Measurements from ENCODE around the gene PDLIM7. TPM values are rescaled to one million over a fixed set of nuclear protein-coding genes. Genes with fewer than 3 reads are reported as not detected.

PDLIM7 gene
- total and polyA plus RNA-seq, 2 of the 4 experiments (the other 2 are of a cell fraction): 70.4 to 534 TPM

DNA sequence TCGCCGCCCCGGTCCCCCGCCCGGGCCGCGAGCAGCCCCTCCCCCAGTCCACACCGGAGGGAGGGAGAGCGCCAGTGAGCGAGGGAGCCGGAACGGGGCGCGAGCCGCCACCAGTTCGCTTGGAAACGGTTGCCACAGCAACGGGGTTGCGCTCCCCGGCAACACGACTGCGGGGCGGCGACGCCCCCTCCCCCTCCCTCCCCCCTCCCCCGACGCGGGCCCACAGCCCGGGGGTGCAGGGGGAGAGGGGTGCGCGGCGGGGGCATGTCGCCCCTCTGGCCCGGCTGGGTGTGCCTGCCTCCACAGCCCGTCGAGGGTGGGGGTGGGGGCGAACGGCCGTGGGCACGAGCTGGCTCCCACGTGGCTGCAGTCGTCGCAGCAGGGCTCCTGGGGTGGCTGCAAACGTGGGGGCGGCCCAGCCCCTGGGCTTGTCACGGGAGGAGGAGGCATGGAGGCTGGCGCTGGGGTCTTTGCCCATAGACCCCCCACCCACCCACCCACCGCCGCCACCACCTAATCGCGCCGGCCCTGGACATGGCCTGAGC is 50.3 kb downstream of the PDLIM7 start (continued):
- TF ChIP-seq, protein P1, sequence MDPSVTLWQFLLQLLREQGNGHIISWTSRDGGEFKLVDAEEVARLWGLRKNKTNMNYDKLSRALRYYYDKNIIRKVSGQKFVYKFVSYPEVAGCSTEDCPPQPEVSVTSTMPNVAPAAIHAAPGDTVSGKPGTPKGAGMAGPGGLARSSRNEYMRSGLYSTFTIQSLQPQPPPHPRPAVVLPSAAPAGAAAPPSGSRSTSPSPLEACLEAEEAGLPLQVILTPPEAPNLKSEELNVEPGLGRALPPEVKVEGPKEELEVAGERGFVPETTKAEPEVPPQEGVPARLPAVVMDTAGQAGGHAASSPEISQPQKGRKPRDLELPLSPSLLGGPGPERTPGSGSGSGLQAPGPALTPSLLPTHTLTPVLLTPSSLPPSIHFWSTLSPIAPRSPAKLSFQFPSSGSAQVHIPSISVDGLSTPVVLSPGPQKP (IDR thresholded peaks at IDR 0.05; ENCODE audit: borderline replicate concordance, low read depth, low read length): no peak
- TF ChIP-seq RFX5 (IDR thresholded peaks at IDR 0.05; ENCODE audit: low read depth, low read length): no peak
- no peak for TF ChIP-seq SMC3 (IDR thresholded peaks at IDR 0.05; ENCODE audit: low read depth, low read length)
- peak; percentile 52; the same call in 1 of the 2 replicates for TF ChIP-seq MXI1 (IDR thresholded peaks at IDR 0.05; ENCODE audit: borderline replicate concordance, low read depth, low read length)
- TF ChIP-seq FOS (IDR thresholded peaks at IDR 0.05; ENCODE audit: low read depth, low read length): no peak
- no peak for TF ChIP-seq BHLHE40 (IDR thresholded peaks at IDR 0.05; ENCODE audit: low read depth, low read length)
- TF ChIP-seq NFE2L2 (IDR thresholded peaks at IDR 0.05; ENCODE audit: low read depth, low read length): no peak

All from IMR-90 (cell line).